Suprapubic skin (tissue), 4 donors: ENCODE results near the gene LRP1-AS.

Source experiments
- CTCF ChIP-seq, 2 donors: fragments of 200-600 bp in 1 of 2; fragments of 450-650 bp in 1 of 2; sonication (generic) in 1 of 2; IDR thresholded peaks; one replicate each; pipeline ENCODE4 v1.5.1; 2016 to 2019; ENCODE audit warnings: antibody characterized with exemption in 2 of 2, mild to moderate bottlenecking in 1 of 2, moderate library complexity in 1 of 2
- POLR2A ChIP-seq, 2 donors: fragments of 450-650 bp; IDR thresholded peaks; one replicate each; pipeline ENCODE4 v1.6.1; 2017; ENCODE audit warnings: antibody characterized with exemption in 2 of 2, mild to moderate bottlenecking in 2 of 2, moderate library complexity in 2 of 2
- POLR2AphosphoS5 ChIP-seq, 3 donors: sonication (generic); formaldehyde crosslinking; IDR thresholded peaks; one replicate each; pipeline ENCODE4 v1.6.1; 2017; ENCODE audit warnings: antibody characterized with exemption in 3 of 3

GRCh38 chr12:57178213-57178612, 30.8 kb upstream of the LRP1-AS start:
- TF ChIP-seq CTCF (IDR thresholded peaks at IDR 0.05): no peak
- TF ChIP-seq POLR2A (IDR thresholded peaks at IDR 0.05): no peak
- no peak for TF ChIP-seq POLR2AphosphoS5 (IDR thresholded peaks at IDR 0.05)
